ENCODE measurements around the gene ERICH2.

- TF ChIP-seq CTCF (IDR thresholded peaks at IDR 0.05; ENCODE audit: low read length) (no peak), EZH2 (IDR thresholded peaks at IDR 0.05; ENCODE audit: borderline replicate concordance, low read length) (no peak)
Measured at GRCh38 chr2:170744248-170745002, 25.8 kb upstream of the ERICH2 start.
